ENCODE measurements around the gene TMPRSS12. TPM values are rescaled to one million over a fixed set of nuclear protein-coding genes. Genes with fewer than 3 reads are reported as not detected.
"Not testable (repeated sequence)": the region's sequence is repeated elsewhere in the genome, so short reads cannot be mapped to it uniquely, and the experiment has no call there.

Gene TMPRSS12
- total RNA-seq, 3 donors from 2014 or later, result not detected

GRCh38 chr12:50820177-50820576, 22.5 kb upstream of the TMPRSS12 start:
- Histone ChIP-seq H3K27ac (no peak overlapping the region), H3K4me1 (no peaks in the 10 kb centered on the region), H3K36me3 (no peaks in the 10 kb centered on the region), H3K4me3 (no peak overlapping the region), H3K9me3 (no peaks in the 10 kb centered on the region), H3K27me3 (no peaks in the 10 kb centered on the region)
- DNase-seq (ENCODE audit: low spot score in 2 of 2), result no peak
- intact Hi-C loops (cut with DNase I; ENCODE audit: low total_unique reads), result no loop called here
- TF ChIP-seq POLR2AphosphoS5 (IDR thresholded peaks at IDR 0.05), result no peak
- TF ChIP-seq CTCF (IDR thresholded peaks at IDR 0.05), result no peak
- TF ChIP-seq POLR2A (IDR thresholded peaks at IDR 0.05), result no peak

- no peak for DNase-seq (ENCODE audit: low spot score in 2 of 2)
- TF ChIP-seq POLR2A (IDR thresholded peaks at IDR 0.05), result no peak
- no peak for TF ChIP-seq CTCF (IDR thresholded peaks at IDR 0.05)
- intact Hi-C loops (cut with DNase I; ENCODE audit: low total_unique reads), result no loop called here
Measured at GRCh38 chr12:50822082-50822481, 20.6 kb upstream of the TMPRSS12 start.

GRCh38 chr12:50823724-50824123, 19.0 kb upstream of the TMPRSS12 start:
- H3K27ac ChIP-seq; H3K36me3 ChIP-seq; intact Hi-C loops (cut with DNase I; ENCODE audit: low total_unique reads); H3K4me1 ChIP-seq; H3K27me3 ChIP-seq; DNase-seq (ENCODE audit: low spot score in 2 of 2); H3K9me3 ChIP-seq; H3K4me3 ChIP-seq: not testable (repeated sequence)

More at GRCh38 chr12:50822082-50822481, 20.6 kb upstream of the TMPRSS12 start:
- Histone ChIP-seq H3K4me1 (no peaks in the 10 kb centered on the region), H3K36me3 (no peaks in the 10 kb centered on the region), H3K9me3 (no peaks in the 10 kb centered on the region), H3K27ac (no peak overlapping the region), H3K4me3 (no peak overlapping the region), H3K27me3 (no peaks in the 10 kb centered on the region)

GRCh38 chr12:50824914-50825313, 17.8 kb upstream of the TMPRSS12 start:
- Histone ChIP-seq H3K4me1 (no peaks in the 10 kb centered on the region), H3K27ac (peak overlapping the region; percentile 52 to 73), H3K36me3 (no peaks in the 10 kb centered on the region), H3K27me3 (no peaks in the 10 kb centered on the region), H3K9me3 (no peaks in the 10 kb centered on the region), H3K4me3 (no peak overlapping the region)
- intact Hi-C loops (cut with DNase I; ENCODE audit: low total_unique reads), result no loop called here
- DNase-seq (ENCODE audit: low spot score in 2 of 2), result no peak
- TF ChIP-seq POLR2A (IDR thresholded peaks at IDR 0.05) (no peak), CTCF (IDR thresholded peaks at IDR 0.05) (no peak), POLR2AphosphoS5 (IDR thresholded peaks at IDR 0.05) (no peak)

- DNase-seq (ENCODE audit: low spot score in 2 of 2), result no peak
- H3K36me3 ChIP-seq, result no peaks in the 10 kb centered on the region
- peak overlapping the region; percentile 52 to 73 for H3K27ac ChIP-seq
- H3K4me1 ChIP-seq, result no peaks in the 10 kb centered on the region
- H3K27me3 ChIP-seq, result no peaks in the 10 kb centered on the region
- H3K4me3 ChIP-seq, result no peak overlapping the region
- TF ChIP-seq POLR2A (IDR thresholded peaks at IDR 0.05), result no peak
- TF ChIP-seq POLR2AphosphoS5 (IDR thresholded peaks at IDR 0.05), result no peak
- TF ChIP-seq CTCF (IDR thresholded peaks at IDR 0.05), result peak; percentile 59 to 74 (median 64)
- intact Hi-C loops (cut with DNase I; ENCODE audit: low total_unique reads), result no loop called here
- no peaks in the 10 kb centered on the region for H3K9me3 ChIP-seq
Measured at GRCh38 chr12:50825372-50825838, 17.3 kb upstream of the TMPRSS12 start.

- peak in 1 of 2 donors; percentile 69 for DNase-seq (ENCODE audit: low spot score in 2 of 2)
- intact Hi-C loops (cut with DNase I; ENCODE audit: low total_unique reads), result no loop called here
Measured at GRCh38 chr12:50828121-50828520, 14.6 kb upstream of the TMPRSS12 start.

More at GRCh38 chr12:50828121-50828520, 14.6 kb upstream of the TMPRSS12 start:
- no peak for TF ChIP-seq CTCF (IDR thresholded peaks at IDR 0.05)
- TF ChIP-seq POLR2AphosphoS5 (IDR thresholded peaks at IDR 0.05), result no peak
- TF ChIP-seq POLR2A (IDR thresholded peaks at IDR 0.05), result no peak
- Histone ChIP-seq H3K4me3 (no peak overlapping the region), H3K4me1 (no peaks in the 10 kb centered on the region), H3K27ac (peak overlapping the region; percentile 83), H3K9me3 (peaks cover 0 to 7% of the 10 kb centered on the region in 2 donors), H3K27me3 (no peaks in the 10 kb centered on the region), H3K36me3 (no peaks in the 10 kb centered on the region)
